A549 (cell line): ENCODE data around the gene RPS6KA2. TPM values are rescaled to one million over a fixed set of nuclear protein-coding genes. Genes with fewer than 3 reads are reported as not detected.

Source experiments
- ATAC-seq, 2 experiments: fragments of 200-7000 bp in 1 of 2; fragments of >200 bp in 1 of 2; cut with Nextera tagmentation in 1 of 2; cut with Tn5 transposase in 1 of 2; 3 replicates each; pipeline versions ENCODE4 v1.8.0 to v1.9.1; 2018 to 2020; ENCODE audit warnings: mild to moderate bottlenecking in 1 of 2, moderate library complexity in 1 of 2
- CTCF ChIA-PET: fragments of 300-600 bp; sonication (Branson Sonifier 250); formaldehyde crosslinking; extraction: SDS; loops from one replicate; lab custom pipeline; 2021; ENCODE audit warnings: antibody characterized with exemption, inconsistent platforms; lab: Yijun Ruan, JAX
- POLR2A ChIA-PET: fragments of 350-600 bp; formaldehyde crosslinking; extraction: SDS; loops from one replicate; lab custom pipeline; 2021; ENCODE audit warnings: antibody characterized with exemption, inconsistent platforms; lab: Yijun Ruan, JAX
- DNase-seq, 2 experiments: peaks; one replicate each; pipeline versions ENCODE4 v3.0.0 to v3.0.0-alpha.2; 2011 to 2016; ENCODE audit warnings: low read depth in 1 of 2, low spot score in 1 of 2
- FAIRE-seq: peaks from 2 replicates; lab custom pipeline; 2011; peaks lifted over from hg19 to GRCh38; lab: Jason Lieb, UNC
- H3K27ac ChIP-seq, 2 experiments: fragments of >200 bp; sonication (Bioruptor Twin); formaldehyde crosslinking; 3 replicates each; pipeline ENCODE4 v1.5.1; 2016 to 2017
- H3K4me1 ChIP-seq: fragments of >200 bp; sonication (Bioruptor Twin); formaldehyde crosslinking; 3 replicates; pipeline ENCODE4 v1.6.1; 2016
- H3K4me2 ChIP-seq: fragments of >200 bp; sonication (Bioruptor Twin); formaldehyde crosslinking; 3 replicates; pipeline ENCODE4 v1.6.1; 2016
- H3K4me3 ChIP-seq: fragments of >200 bp; sonication (Bioruptor Twin); formaldehyde crosslinking; 3 replicates; pipeline ENCODE4 v1.5.1; 2016
- H3K9me3 ChIP-seq: fragments of >200 bp; sonication (Bioruptor Twin); formaldehyde crosslinking; 3 replicates; pipeline ENCODE4 v1.6.1; 2016
- BHLHE40 ChIP-seq: IDR thresholded peaks from 2 replicates; pipeline ENCODE4 v1.6.1; 2012; ENCODE audit warnings: low read depth, low read length, inconsistent platforms
- CBX2 ChIP-seq: fragments of 200-600 bp; sonication (generic); IDR thresholded peaks from 2 replicates; pipeline ENCODE4 v1.6.1; 2016; ENCODE audit warnings: low read depth, mild to moderate bottlenecking, borderline replicate concordance
- CBX8 ChIP-seq: fragments of 200-600 bp; sonication (generic); IDR thresholded peaks from 2 replicates; pipeline ENCODE4 v1.6.1; 2016
- CHD4 ChIP-seq: fragments of 200-600 bp; sonication (generic); IDR thresholded peaks from 2 replicates; pipeline ENCODE4 v1.6.1; 2016; ENCODE audit warnings: antibody characterized with exemption, mild to moderate bottlenecking, borderline replicate concordance
- EHF ChIP-seq: fragments of 250-450 bp; sonication (Bioruptor Pico); IDR thresholded peaks from 2 replicates; pipeline ENCODE4 v1.5.0; 2020; ENCODE audit warnings: mild to moderate bottlenecking
- EHMT2 ChIP-seq: fragments of 200-600 bp; sonication (generic); IDR thresholded peaks from 2 replicates; pipeline ENCODE4 v1.6.1; 2016; ENCODE audit warnings: antibody characterized with exemption, low read depth, mild to moderate bottlenecking, moderate library complexity
- ESRRA ChIP-seq: fragments of 150-350 bp; IDR thresholded peaks from 2 replicates; pipeline ENCODE4 v1.6.1; 2014; ENCODE audit warnings: mild to moderate bottlenecking, low read length, borderline replicate concordance
- FOSL2 ChIP-seq, 2 experiments: fragments of 450-650 bp in 1 of 2; fragments of >200 bp in 1 of 2; sonication (Bioruptor Twin) in 1 of 2; formaldehyde crosslinking; IDR thresholded peaks; 2 replicates each; pipeline versions ENCODE4 v1.5.0 to v1.6.1; 2016 to 2020; ENCODE audit warnings: mild to moderate bottlenecking in 1 of 2, moderate library complexity in 1 of 2
- HOXA7 ChIP-seq: fragments of 250-450 bp; sonication (Bioruptor Pico); IDR thresholded peaks from 2 replicates; pipeline ENCODE4 v1.5.0; 2020; ENCODE audit warnings: mild to moderate bottlenecking, moderate library complexity
- JUN ChIP-seq, 2 experiments: fragments of >200 bp; sonication (Bioruptor Twin); formaldehyde crosslinking; IDR thresholded peaks; 2 replicates in 1 of 2; 3 replicates in 1 of 2; pipeline ENCODE4 v1.6.1; 2016 to 2017
- JUNB ChIP-seq: fragments of >200 bp; sonication (Bioruptor Twin); formaldehyde crosslinking; IDR thresholded peaks from 2 replicates; pipeline ENCODE4 v1.6.1; 2016
- KDM1A ChIP-seq: fragments of 200-600 bp; sonication (generic); IDR thresholded peaks from 2 replicates; pipeline ENCODE4 v1.6.1; 2016; ENCODE audit warnings: low read depth, mild to moderate bottlenecking
- MAFK ChIP-seq: fragments of 450-650 bp; IDR thresholded peaks from 2 replicates; pipeline ENCODE4 v1.6.1; 2014; ENCODE audit not compliant: partially characterized antibody
- MAX ChIP-seq: IDR thresholded peaks from 2 replicates; pipeline ENCODE4 v1.6.1; 2012
- NFE2L2 ChIP-seq: fragments of 150-350 bp; conservative IDR thresholded peaks from 2 replicates; pipeline ENCODE4 v1.6.1; 2014; ENCODE audit warnings: low read length
- POLR2AphosphoS2 ChIP-seq: conservative IDR thresholded peaks from 2 replicates; pipeline ENCODE4 v1.6.1; 2012; ENCODE audit warnings: low read length, improper control_type of control experiment, inconsistent platforms
- RAD21 ChIP-seq, 2 experiments: fragments of >200 bp in 1 of 2; sonication (Bioruptor Twin) in 1 of 2; formaldehyde crosslinking in 1 of 2; IDR thresholded peaks in 1 of 2; conservative IDR thresholded peaks in 1 of 2; 2 replicates in 1 of 2; 3 replicates in 1 of 2; pipeline ENCODE4 v1.6.1; 2012 to 2018; ENCODE audit warnings: inconsistent platforms in 1 of 2
- RCOR1 ChIP-seq: fragments of 150-350 bp; IDR thresholded peaks from 2 replicates; pipeline ENCODE4 v1.6.1; 2014; ENCODE audit warnings: antibody characterized with exemption, low read length, low read depth
- RFX5 ChIP-seq: fragments of 450-650 bp; IDR thresholded peaks from 2 replicates; pipeline ENCODE4 v1.7.1; 2014; ENCODE audit warnings: antibody characterized with exemption, mild to moderate bottlenecking, moderate library complexity
- TFCP2L1 ChIP-seq: fragments of 250-450 bp; sonication (Bioruptor Pico); IDR thresholded peaks from 2 replicates; pipeline ENCODE4 v1.5.0; 2021; ENCODE audit warnings: mild to moderate bottlenecking
- ZC3H11A ChIP-seq: fragments of 450-650 bp; IDR thresholded peaks from 2 replicates; pipeline ENCODE4 v1.6.1; 2014; ENCODE audit warnings: antibody characterized with exemption, mild to moderate bottlenecking
- ZSCAN20 ChIP-seq: fragments of 250-450 bp; sonication (Bioruptor Pico); IDR thresholded peaks from 2 replicates; pipeline ENCODE4 v1.8.0; 2022; ENCODE audit warnings: mild to moderate bottlenecking, moderate library complexity
- WGBS: methylation state at CpG from one replicate; pipeline ENCODE4 v1.1.6; 2017; ENCODE audit errors: missing lambda C conversion rate; 5-methylcytosine and 5-hydroxymethylcytosine counted together
- polyA plus RNA-seq, 4 experiments: library from polyadenylated mRNA; depleted of rRNA in 3 of 4; stranded (reverse); fragments of >200 nt; fragmentation: RNase III in 1 of 4; extraction: RNeasy Plus Mini Kit Qiagen cat#74134 plus additional on column Dnase treatment in 1 of 4; gene quantifications; 2 replicates in 3 of 4; 3 replicates in 1 of 4; pipeline ENCODE4 v1.2.3, GENCODE V29; 2011 to 2017
- TF ChIP-seq, protein P1 (sequence below): fragments of >200 bp; sonication (Bioruptor Twin); formaldehyde crosslinking; IDR thresholded peaks from 3 replicates; pipeline ENCODE4 v1.5.1; 2016
- TF ChIP-seq, protein P2 (sequence below): IDR thresholded peaks from 2 replicates; pipeline ENCODE4 v1.6.1; 2012

Gene RPS6KA2
- polyA plus RNA-seq, 2 of the 4 experiments (the other 2 are of a cell fraction), result 0.19 TPM; not detected in 1

DNA sequence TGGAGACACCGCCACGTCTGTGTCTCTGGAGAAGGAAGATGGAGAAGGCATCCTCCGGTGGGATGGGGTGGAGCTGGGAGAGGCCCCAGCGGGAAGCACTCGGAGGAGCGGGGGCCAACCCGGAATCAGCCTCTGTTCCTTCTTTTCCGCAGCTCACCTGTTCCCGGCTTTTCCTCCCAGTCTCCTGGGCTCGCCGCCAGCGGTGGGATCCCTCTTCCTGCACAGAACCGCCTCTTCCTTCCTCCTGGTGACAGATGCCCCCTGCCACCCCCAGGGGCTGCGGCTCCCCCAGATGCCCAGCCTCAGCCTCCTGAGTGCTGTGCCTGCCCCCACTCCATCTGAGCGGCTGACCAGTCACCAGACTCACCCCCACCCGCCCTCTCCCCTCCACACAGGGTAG, 63.9 kb downstream of the RPS6KA2 start:
- no peak for DNase-seq
- Histone ChIP-seq H3K4me3 (no peak overlapping the region), H3K4me1 (no peaks in the 10 kb centered on the region), H3K4me2 (no peak overlapping the region), H3K9me3 (no peaks in the 10 kb centered on the region), H3K27ac (no peak overlapping the region)
- 54% methylated on average over 14 of the region's 16 CpGs for WGBS
- TF ChIP-seq POLR2AphosphoS2, result no peak
- TF ChIP-seq CHD4, result no peak
- no peak for TF ChIP-seq EHF (CRISPR knock-in tag)
- ATAC-seq, result no peak
- CTCF ChIA-PET, result no interaction called here
- POLR2A ChIA-PET, result no interaction called here
- no peak for FAIRE-seq

GRCh38 chr6:166562726-166563125, 64.3 kb downstream of the RPS6KA2 start:
- FAIRE-seq (no peak), ATAC-seq (no peak), DNase-seq (no peak)
- Histone ChIP-seq H3K27ac (no peak overlapping the region), H3K4me1 (no peaks in the 10 kb centered on the region), H3K4me3 (no peak overlapping the region), H3K9me3 (no peaks in the 10 kb centered on the region), H3K4me2 (no peak overlapping the region)
- no peak for TF ChIP-seq RAD21 (conservative IDR thresholded peaks at IDR 0.05 in 1 of 2, IDR thresholded peaks at IDR 0.05 in 1 of 2)
- TF ChIP-seq RCOR1, result no peak
- no peak for TF ChIP-seq JUN (IDR thresholded peaks at IDR 0.05)
- TF ChIP-seq RFX5, result no peak
- no peak for TF ChIP-seq CBX2
- TF ChIP-seq ZC3H11A, result no peak
- TF ChIP-seq ZSCAN20, result no peak
- no peak for TF ChIP-seq BHLHE40
- TF ChIP-seq EHMT2, result no peak
- TF ChIP-seq CHD4, result no peak
- no peak for TF ChIP-seq CBX8
- POLR2A ChIA-PET, result no interaction called here
- CTCF ChIA-PET, result no interaction called here
- WGBS, result 93% methylated on average over 7 of the region's 9 CpGs

GRCh38 chr6:166561771-166562359, 65.2 kb downstream of the RPS6KA2 start:
- FAIRE-seq (no peak), ATAC-seq (no peak), DNase-seq (no peak)
- Histone ChIP-seq H3K27ac (no peak overlapping the region), H3K4me1 (peaks cover 4% of the 10 kb centered on the region; the same call in 1 of the 3 replicates), H3K4me3 (no peak overlapping the region), H3K4me2 (no peak overlapping the region), H3K9me3 (no peaks in the 10 kb centered on the region)
- POLR2A ChIA-PET, result no interaction called here
- no peak for TF ChIP-seq EHMT2
- no peak for TF ChIP-seq NFE2L2
- TF ChIP-seq JUNB, result no peak
- no peak for TF ChIP-seq CBX8
- no peak for TF ChIP-seq KDM1A
- TF ChIP-seq MAX, result no peak
- no peak for TF ChIP-seq EHF (CRISPR knock-in tag)
- TF ChIP-seq POLR2AphosphoS2, result no peak
- TF ChIP-seq TFCP2L1 (CRISPR knock-in tag), result no peak
- no peak for TF ChIP-seq RCOR1
- no peak for TF ChIP-seq RFX5
- no peak for TF ChIP-seq HOXA7
- TF ChIP-seq ESRRA, result no peak
- TF ChIP-seq, protein P1, sequence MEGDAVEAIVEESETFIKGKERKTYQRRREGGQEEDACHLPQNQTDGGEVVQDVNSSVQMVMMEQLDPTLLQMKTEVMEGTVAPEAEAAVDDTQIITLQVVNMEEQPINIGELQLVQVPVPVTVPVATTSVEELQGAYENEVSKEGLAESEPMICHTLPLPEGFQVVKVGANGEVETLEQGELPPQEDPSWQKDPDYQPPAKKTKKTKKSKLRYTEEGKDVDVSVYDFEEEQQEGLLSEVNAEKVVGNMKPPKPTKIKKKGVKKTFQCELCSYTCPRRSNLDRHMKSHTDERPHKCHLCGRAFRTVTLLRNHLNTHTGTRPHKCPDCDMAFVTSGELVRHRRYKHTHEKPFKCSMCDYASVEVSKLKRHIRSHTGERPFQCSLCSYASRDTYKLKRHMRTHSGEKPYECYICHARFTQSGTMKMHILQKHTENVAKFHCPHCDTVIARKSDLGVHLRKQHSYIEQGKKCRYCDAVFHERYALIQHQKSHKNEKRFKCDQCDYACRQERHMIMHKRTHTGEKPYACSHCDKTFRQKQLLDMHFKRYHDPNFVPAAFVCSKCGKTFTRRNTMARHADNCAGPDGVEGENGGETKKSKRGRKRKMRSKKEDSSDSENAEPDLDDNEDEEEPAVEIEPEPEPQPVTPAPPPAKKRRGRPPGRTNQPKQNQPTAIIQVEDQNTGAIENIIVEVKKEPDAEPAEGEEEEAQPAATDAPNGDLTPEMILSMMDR, result no peak
- no peak for TF ChIP-seq JUN (IDR thresholded peaks at IDR 0.05)
- TF ChIP-seq, protein P2, sequence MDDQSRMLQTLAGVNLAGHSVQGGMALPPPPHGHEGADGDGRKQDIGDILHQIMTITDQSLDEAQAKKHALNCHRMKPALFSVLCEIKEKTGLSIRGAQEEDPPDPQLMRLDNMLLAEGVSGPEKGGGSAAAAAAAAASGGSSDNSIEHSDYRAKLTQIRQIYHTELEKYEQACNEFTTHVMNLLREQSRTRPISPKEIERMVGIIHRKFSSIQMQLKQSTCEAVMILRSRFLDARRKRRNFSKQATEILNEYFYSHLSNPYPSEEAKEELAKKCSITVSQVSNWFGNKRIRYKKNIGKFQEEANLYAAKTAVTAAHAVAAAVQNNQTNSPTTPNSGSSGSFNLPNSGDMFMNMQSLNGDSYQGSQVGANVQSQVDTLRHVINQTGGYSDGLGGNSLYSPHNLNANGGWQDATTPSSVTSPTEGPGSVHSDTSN, result no peak
- no peak for TF ChIP-seq FOSL2 (IDR thresholded peaks at IDR 0.05)
- TF ChIP-seq FOSL2 (CRISPR knock-in tag; IDR thresholded peaks at IDR 0.05), result no peak
- no peak for TF ChIP-seq MAFK
- no peak for TF ChIP-seq RAD21 (conservative IDR thresholded peaks at IDR 0.05 in 1 of 2, IDR thresholded peaks at IDR 0.05 in 1 of 2)
- TF ChIP-seq, all 56 proteins: peak for 0
- WGBS, result 38% methylated on average over 10 of the region's 10 CpGs
- CTCF ChIA-PET, result no interaction called here
